Measurements from ENCODE around the gene SLC66A2. TPM values are rescaled to one million over a fixed set of nuclear protein-coding genes. Genes with fewer than 3 reads are reported as not detected.
"Not testable (repeated sequence)": the region's sequence is repeated elsewhere in the genome, so short reads cannot be mapped to it uniquely, and the experiment has no call there.

Gene SLC66A2
- 47.2 and 47.6 TPM in 2 replicates for total RNA-seq

GRCh38 chr18:79951545-79952455 lies at the start of gene SLC66A2:
Gene SLC66A2 (minus strand): TSS chr18:79951653. CDS start chr18:79950926, 727 bp downstream.
- peak; percentile 32 for DNase-seq (ENCODE audit: low read depth, low spot score)

- no peak for DNase-seq (ENCODE audit: low read depth, low spot score)
Observed at GRCh38 chr18:80000877-80001276, 49.4 kb upstream of the SLC66A2 start.

GRCh38 chr18:79999701-80000100 lies 48.2 kb upstream of the SLC66A2 start:
- not testable (repeated sequence) for DNase-seq (ENCODE audit: low read depth, low spot score)

GRCh38 chr18:79991494-79991893 lies 40.0 kb upstream of the SLC66A2 start:
- no peak for DNase-seq (ENCODE audit: low read depth, low spot score)

- no peak for DNase-seq (ENCODE audit: low read depth, low spot score)
Observed at GRCh38 chr18:79989195-79989497, 37.7 kb upstream of the SLC66A2 start.

GRCh38 chr18:79988451-79989194 lies 37.2 kb upstream of the SLC66A2 start, which contains the start of gene TXNL4A:
Gene TXNL4A (minus strand): TSS chr18:79988563. CDS start chr18:79988392, 171 bp downstream.
- DNase-seq (ENCODE audit: low read depth, low spot score) = peak; percentile 71

- DNase-seq (ENCODE audit: low read depth, low spot score) = no peak
Observed at GRCh38 chr18:79988071-79988450, 36.6 kb upstream of the SLC66A2 start.

- DNase-seq (ENCODE audit: low read depth, low spot score) = no peak
Observed at GRCh38 chr18:79987566-79987965, 36.1 kb upstream of the SLC66A2 start.

- no peak for DNase-seq (ENCODE audit: low read depth, low spot score)
Observed at GRCh38 chr18:79986726-79987125, 35.3 kb upstream of the SLC66A2 start.

GRCh38 chr18:79985172-79985571 lies 33.7 kb upstream of the SLC66A2 start:
- DNase-seq (ENCODE audit: low read depth, low spot score) = no peak

- no peak for DNase-seq (ENCODE audit: low read depth, low spot score)
Observed at GRCh38 chr18:79983793-79984192, 32.3 kb upstream of the SLC66A2 start.

GRCh38 chr18:79983253-79983652 lies 31.8 kb upstream of the SLC66A2 start:
- DNase-seq (ENCODE audit: low read depth, low spot score) = no peak

- DNase-seq (ENCODE audit: low read depth, low spot score) = no peak
Observed at GRCh38 chr18:79982736-79983135, 31.3 kb upstream of the SLC66A2 start.

- DNase-seq (ENCODE audit: low read depth, low spot score) = no peak
Observed at GRCh38 chr18:79980585-79980984, 29.1 kb upstream of the SLC66A2 start.

- no peak for DNase-seq (ENCODE audit: low read depth, low spot score)
Observed at GRCh38 chr18:79979843-79980242, 28.4 kb upstream of the SLC66A2 start.

- DNase-seq (ENCODE audit: low read depth, low spot score) = no peak
Observed at GRCh38 chr18:79975985-79976680, 24.7 kb upstream of the SLC66A2 start.

GRCh38 chr18:79975043-79975442 lies 23.6 kb upstream of the SLC66A2 start:
- DNase-seq (ENCODE audit: low read depth, low spot score) = no peak

GRCh38 chr18:79974025-79974654 lies 22.7 kb upstream of the SLC66A2 start:
- DNase-seq (ENCODE audit: low read depth, low spot score) = no peak

- DNase-seq (ENCODE audit: low read depth, low spot score) = no peak
Observed at GRCh38 chr18:79973517-79973916, 22.1 kb upstream of the SLC66A2 start.

- DNase-seq (ENCODE audit: low read depth, low spot score) = no peak
Observed at GRCh38 chr18:79972720-79973119, 21.3 kb upstream of the SLC66A2 start.

GRCh38 chr18:79971986-79972385 lies 20.5 kb upstream of the SLC66A2 start:
- no peak for DNase-seq (ENCODE audit: low read depth, low spot score)

Measured in pulmonary artery endothelial cell (primary cell).